ENCODE data around the gene TPST1.
"Not testable (repeated sequence)": the region's sequence is repeated elsewhere in the genome, so short reads cannot be mapped to it uniquely, and the experiment has no call there.

The TPST1 gene

DNA sequence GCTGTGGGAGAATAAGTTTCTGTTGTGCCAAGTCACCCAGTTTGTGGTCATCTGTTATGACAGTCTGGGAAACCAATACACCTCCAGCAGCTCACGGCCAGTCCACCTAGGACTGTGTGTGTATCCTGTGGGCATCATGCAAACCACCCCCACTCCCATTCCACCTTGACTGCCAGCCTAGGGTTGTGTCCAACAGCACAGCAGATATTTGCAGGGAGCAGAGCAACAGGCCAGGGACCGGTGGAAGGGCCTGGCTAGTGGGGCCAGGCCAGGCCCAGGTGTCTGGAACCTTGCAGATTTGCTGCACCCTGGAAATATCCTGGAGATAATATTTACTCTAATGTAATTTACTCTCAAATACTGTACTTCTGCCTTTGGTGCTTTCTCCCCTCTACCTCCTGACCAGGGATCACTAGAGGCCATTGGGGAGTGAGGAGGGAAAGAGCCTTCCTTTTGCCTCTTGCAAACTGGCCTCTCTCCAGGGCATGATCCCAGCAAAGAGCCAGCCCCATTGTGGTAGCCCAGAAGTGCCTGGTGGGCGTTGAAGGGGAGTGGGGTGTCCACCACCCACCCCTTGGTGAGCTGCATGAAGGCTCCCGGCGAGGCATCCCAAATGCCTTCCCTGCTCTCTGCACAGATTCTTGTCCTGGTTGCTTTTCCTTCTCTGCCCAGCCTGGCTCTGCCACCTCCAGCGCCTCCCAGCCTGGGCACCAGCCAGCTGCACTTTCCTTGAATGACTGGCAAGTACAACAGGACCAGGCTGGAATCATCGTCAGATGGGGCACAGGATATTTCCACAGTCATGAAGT is 15.2 kb upstream of the TPST1 start:
- DNase-seq = no peak

DNA sequence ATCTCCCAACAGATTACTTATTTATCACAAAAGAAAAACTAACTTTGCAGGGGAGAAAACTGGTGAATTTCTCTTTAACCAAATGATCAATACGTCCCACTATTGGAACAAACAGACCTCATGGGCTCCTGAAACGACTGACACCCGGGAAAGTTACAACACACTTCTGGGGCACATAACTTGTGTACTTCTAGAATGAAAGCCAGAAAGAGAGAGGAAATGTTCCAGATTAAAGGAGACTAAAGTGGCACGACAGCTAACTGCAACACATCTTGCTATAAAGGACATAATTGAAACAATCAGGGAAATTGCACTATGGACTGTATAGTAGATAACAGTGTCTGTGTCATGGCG is 14.7 kb upstream of the TPST1 start:
- no peak for DNase-seq

- no peak for DNase-seq
These were observed 11.9 kb upstream of the TPST1 start for GRCh38 chr7:66193146-66193725.

- DNase-seq = no peak
These were observed 6.7 kb upstream of the TPST1 start for GRCh38 chr7:66198469-66198868.

DNA sequence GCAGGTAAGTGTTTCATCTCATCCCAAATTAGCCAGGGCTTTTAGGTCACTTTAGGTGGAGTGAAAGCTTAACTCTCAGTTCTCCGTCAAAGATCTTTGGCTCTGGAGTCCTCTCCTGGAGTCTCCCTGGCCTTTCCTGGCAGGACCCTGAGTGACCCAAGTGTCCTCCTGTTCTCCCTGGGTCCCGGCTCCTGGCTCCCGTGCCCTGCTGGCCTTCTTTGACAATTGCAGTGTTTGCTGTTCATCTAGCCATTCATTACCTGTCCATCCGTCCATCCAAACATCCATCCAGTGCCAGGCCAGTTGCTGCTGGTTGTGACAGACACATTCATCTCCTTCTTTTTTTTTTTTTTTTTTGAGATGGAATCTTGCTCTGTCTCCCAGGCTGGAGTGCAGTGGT is 6.2 kb upstream of the TPST1 start:
- DNase-seq = no peak

GRCh38 chr7:66202441-66202840 is 2.7 kb upstream of the TPST1 start:
- DNase-seq = no peak

DNA sequence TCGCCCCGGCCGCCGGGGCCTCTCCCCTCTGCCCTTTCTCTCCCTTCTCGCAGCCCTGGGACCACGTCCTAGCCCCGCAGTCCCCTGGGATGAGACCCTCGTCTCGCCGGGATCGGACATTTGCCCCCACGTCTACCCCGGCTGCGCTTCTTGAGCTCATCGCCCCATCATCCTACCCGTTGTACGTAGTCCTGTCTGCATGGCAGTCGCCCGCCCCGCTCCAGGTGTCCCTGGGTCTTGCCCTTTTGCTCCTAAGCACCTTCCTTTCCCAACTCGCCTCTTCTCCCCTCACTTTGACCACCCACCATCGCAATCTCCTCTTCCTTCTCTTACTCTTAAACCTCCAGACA is 582 bp downstream of the TPST1 start:
- DNase-seq = peak in 1 of 2 experiments; percentile 31

DNA sequence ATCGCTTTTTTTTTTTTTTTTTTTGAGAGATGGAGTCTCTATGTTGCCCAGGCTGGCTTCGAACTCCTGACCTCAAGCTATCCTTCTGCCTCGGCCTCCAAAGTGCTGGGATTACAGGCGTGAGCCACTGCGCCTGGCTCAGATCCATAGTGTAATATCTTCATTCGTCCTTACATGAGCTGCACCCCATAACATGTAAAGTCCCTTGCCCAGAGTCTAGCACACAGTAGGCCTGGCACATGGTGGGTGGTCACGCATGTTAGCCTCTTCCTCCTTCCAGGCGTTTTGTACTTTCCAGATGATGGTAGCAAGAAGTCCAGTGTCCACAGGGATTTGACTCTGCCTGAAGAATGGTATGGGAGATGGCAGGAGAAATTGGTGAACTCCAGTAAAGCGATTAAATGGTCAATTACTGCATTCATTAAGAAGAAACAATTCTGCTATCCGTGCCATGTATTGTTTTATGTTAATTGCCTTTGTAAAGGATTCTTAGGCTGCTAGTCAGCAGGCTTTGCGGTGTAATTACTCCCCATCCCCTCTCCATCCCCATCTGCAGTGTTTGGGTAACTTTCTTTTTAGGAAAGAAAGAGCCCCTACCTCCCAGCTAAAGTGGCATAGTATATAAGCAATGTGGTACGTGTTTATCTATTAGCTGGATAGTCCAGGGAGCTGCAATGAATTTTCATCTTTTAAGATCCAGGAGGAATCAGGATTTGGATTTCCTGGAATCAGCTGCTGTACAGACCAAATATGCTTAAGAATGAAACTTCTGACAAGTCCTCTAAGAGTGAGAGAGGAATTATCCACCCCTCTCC is 1.2 kb downstream of the TPST1 start:
- no peak for DNase-seq

GRCh38 chr7:66206934-66207240 is 1.8 kb downstream of the TPST1 start:
- DNase-seq = no peak

DNA sequence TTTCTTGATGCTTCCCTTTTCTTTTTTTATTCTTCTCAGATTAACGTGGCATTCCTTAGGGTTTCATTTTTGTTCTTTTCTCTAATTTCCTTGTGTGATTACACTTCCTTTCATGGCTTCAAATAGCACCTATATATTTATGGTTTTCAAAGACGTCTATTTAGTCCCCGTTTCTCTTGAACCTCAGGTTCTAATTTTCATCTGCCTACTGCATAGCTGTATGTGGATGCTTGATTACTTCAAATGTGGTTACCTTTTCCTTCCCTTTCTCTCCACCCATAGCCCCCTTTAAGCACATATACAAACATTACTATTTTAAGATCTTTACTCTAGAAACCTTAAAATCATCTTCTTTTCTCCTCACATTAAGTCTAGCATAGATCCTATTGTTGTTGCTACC is 2.4 kb downstream of the TPST1 start:
- no peak for DNase-seq

- no peak for DNase-seq
These were observed 6.3 kb downstream of the TPST1 start for GRCh38 chr7:66211429-66211828.

DNA sequence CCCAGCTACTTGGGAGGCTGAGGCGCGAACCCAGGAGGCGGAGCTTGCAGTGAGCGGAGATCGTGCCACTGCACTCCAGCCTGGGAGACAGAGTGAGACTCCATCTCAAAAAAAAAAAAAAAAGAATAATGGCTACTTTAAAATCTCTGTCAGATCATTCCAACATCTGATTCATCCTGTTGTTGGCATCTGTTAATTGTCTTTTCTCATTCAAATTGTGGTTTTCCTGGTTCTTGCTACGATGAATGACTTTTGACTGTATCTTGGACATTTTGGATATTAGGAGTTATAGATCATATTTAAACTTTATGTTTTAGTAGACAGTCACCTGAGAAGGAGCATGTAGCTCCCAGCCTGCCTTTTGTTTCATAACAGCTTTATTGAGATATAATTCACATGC is 8.5 kb downstream of the TPST1 start:
- DNase-seq = no peak

- no peak for DNase-seq
These were observed 11.6 kb downstream of the TPST1 start for GRCh38 chr7:66216687-66217086.

DNA sequence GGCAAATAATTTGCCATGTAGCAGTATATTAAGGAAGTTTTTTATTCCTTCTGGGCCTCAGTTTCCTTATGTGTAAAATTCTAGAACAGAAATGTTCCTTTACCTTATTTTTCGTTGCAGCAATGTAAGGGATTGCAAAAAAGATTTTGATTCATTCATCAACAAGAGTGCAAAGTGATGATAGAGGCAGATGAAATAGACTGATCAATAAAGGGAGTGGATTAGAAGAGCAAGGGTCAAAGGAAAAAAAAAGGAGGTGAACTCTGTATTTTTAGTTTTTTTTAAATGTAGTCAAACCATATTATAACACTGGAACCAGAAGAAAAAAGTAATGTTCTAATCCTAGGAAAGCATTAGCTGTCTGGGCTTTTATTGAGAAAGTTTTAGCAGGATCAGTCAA is 14.7 kb downstream of the TPST1 start:
- no peak for DNase-seq

- DNase-seq = no peak
These were observed 16.3 kb downstream of the TPST1 start for GRCh38 chr7:66221442-66221841.

- DNase-seq = no peak
These were observed 22.7 kb downstream of the TPST1 start for GRCh38 chr7:66227808-66228207.

DNA sequence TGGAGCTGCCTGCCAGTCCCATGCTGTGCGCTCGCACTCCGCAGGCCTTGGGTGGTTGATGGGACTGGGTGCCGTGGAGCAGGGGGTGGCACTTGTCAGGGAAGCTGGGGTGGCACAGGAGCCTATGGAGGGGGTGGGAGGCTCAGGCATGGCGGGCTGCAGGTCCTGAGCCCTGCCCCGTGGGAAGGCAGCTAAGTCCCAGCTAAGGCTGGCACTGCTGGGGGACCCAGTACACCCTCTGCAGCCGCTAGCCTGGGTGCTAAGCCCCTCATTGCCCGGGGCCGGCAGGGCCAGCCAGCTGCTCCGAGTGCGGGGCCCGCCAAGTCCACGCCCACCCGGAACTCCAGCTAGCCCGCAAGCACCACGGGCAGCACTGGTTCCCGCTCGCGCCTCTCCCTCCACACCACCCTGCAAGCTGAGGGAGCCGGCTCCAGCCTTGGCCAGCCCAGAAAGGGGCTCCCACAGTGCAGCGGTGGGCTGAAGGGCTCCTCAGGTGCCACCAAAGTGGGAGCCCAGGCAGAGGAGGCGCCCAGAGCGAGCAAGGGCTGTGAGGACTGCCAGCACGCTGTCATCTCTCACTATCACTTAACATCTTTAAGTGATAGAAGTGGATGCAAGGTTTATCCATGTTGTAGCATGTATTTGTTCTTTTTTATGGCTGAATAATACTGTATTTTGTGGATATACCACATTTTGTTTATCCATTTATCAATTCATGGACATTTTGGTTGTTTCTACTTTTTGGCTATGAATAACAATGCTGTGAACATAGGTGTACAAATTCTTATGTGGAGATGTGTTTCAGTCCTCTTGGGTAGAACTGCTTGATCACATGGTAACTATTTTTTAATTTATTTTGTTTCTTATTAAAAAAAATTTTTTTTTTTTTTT is 26.4 kb downstream of the TPST1 start:
- DNase-seq = not testable (repeated sequence)

- DNase-seq = no peak
These were observed 28.5 kb downstream of the TPST1 start for GRCh38 chr7:66233638-66234037.

GRCh38 chr7:66236713-66237303 is 31.7 kb downstream of the TPST1 start:
- no peak for DNase-seq

GRCh38 chr7:66237906-66238772 is 33.0 kb downstream of the TPST1 start:
- no peak for DNase-seq

GRCh38 chr7:66238773-66239466 is 33.8 kb downstream of the TPST1 start:
- no peak for DNase-seq

Measured in activated T-cell treated with anti-CD3 and anti-CD28 coated beads, Interleukin-2, amount 50 U/mL, for 48 hours (primary cell).